SK-N-DZ (cell line): Measurements from ENCODE around the gene MAFF.
A peak's percentile ranks its signal among the peaks of the same experiment; 100 is the strongest.

ENCODE experiments used
- DNase-seq: peaks from one replicate; pipeline ENCODE4 v3.0.0-alpha.2; 2015; ENCODE audit warnings: low spot score

MAFF gene

DNA sequence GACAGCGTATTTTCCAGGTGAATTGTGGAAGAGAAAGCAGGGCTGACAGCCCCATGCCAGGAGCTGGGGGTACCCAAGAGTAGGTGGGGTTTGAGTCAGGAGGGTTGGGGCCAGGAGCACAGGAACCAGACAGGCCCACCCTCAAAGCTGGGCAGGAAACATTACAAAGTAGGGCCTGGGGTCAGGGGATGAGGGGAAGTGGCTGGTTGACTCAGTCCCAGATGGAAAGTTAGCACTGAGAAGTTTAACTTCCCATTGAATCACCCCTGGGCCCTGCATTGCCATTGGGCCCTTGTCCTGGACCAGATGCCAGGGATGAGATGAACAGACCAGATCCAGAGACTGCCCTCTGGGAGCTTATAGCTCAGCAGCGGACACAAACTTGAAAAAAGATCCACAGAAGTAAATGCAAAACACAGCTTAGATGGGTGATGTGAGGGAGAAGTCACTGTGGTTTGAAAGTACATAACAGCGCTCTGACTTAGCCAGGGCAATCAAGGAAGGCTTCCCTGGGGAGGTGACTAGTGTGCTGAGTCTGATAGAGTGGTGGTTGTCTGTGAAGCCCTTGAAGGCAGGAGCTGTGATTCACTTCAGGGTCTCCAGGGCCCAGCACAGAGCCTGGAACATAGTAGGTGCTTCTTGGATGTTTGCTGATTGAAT lies 2.2 kb downstream of the MAFF start:
- DNase-seq: no peak

GRCh38 chr22:38204784-38205183 lies 3.0 kb downstream of the MAFF start:
- no peak for DNase-seq

DNA sequence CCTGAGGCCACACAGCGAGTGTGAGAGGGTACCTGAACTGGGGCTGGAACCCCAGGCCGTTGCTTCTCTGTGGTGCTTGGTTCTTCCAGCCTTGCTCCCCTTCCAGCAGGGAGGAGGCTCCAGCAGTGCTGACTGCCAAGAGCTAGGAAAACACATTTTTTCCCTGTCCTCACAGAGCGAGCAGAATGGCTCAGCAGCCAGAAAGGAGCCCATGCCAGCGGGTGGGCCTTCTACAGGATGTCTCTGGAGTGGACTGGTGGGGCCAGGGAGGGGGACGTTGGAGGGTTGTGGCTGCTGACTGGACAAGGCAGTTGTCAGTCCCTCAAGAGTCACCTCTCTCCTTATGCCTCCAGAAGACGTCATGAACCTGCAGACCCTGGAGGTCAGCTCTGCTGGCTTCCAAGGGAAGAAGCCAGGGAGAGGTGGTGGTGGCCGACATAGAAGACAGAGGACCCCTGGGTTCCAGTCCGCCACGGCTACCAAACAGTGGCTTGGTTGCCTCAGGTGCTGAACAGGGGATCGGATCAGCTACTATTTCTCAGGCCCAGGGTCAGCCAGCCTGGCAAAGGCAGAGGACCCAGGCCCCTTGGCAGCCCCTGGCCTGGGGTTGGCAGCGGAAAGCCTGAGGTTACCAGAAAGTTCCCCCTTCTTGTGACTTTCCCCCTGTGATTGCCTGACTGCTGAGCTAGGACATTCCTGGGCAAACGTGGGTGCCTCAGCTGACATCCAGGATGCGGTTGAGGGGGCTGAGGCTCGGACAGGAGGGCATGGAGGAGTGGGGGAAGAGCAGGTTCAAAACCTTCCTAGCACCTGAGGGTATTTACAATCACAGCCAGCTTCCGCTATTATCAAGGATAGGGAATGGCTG lies 3.7 kb downstream of the MAFF start:
- no peak for DNase-seq

- DNase-seq: no peak
These were observed 6.2 kb downstream of the MAFF start for GRCh38 chr22:38207898-38208432.

DNA sequence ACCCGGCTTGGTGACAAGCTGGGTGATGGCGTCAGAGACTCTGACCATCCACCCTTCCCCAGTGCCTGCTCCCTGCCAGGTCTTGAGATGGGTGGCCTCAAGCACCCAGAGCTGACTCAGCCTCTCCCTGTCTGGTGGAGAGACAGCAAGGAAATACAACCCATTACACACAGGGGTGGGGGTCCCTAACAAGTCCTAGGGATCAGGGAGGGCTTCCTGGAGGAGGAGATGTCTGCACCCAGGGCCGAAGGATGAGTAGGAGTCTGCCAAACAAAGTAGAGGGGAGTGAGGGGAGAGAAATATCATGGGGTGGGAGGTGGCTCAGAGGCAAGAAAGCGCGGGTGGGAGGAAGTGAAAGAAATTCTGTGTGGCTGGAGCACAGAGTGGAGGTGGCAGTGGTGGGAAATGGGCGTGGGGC lies 6.8 kb downstream of the MAFF start:
- DNase-seq: no peak

DNA sequence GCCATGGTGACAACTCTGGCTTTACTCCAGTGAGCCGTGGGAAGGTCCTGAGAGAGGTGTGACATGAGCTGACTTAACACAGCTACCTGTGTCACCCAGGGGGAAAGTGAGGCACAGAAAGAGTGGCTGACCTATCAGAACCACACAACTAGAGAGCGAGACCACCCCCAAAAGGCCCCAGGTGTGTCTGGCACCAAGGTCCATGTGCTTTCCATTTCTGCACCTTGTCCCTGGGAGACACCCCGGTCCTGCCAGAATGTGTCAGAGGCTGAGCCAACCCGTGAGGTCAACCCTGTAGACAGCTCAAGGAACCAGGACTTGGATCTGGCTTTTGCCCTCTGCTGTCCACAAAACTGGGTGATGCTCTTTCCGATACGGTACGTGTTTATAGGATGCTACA lies 9.8 kb downstream of the MAFF start:
- no peak for DNase-seq

DNA sequence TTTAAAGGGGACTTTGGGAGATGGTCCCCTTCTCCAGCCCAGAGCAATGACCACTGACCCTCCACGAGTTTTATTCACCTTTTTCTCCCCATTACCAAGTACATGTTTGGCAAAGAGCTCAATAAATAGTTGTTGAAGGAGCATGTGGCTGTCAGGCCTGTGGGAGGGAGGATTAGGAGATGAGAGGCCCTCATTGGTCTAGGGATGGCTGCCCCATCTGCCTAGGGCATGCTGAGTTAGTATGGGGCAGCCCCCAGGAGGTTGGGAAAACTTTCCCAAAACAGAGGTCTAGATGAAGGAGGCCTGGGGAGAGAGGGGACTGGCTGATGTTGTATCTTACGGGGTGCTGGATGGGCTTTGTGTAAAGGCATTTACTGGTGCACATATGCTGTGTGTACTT lies 10.6 kb downstream of the MAFF start:
- DNase-seq: no peak

GRCh38 chr22:38213319-38213989 lies 11.7 kb downstream of the MAFF start:
- DNase-seq: no peak

DNA sequence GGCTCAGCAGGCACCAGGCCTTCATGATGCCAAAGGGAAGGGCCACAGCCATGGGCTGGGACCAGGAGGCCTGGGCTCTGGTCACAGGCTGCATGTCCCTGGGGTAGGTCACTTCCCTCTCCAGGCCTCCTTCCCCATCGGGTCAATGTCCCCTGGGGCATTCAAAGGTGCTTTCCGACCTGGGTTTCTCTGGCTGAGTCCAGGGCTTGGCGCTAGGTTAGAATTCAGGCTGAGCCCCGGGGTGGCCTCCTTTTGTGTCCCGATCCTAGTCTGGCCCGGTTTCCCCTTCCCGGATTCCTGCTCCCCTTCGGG lies 12.2 kb downstream of the MAFF start:
- no peak for DNase-seq

DNA sequence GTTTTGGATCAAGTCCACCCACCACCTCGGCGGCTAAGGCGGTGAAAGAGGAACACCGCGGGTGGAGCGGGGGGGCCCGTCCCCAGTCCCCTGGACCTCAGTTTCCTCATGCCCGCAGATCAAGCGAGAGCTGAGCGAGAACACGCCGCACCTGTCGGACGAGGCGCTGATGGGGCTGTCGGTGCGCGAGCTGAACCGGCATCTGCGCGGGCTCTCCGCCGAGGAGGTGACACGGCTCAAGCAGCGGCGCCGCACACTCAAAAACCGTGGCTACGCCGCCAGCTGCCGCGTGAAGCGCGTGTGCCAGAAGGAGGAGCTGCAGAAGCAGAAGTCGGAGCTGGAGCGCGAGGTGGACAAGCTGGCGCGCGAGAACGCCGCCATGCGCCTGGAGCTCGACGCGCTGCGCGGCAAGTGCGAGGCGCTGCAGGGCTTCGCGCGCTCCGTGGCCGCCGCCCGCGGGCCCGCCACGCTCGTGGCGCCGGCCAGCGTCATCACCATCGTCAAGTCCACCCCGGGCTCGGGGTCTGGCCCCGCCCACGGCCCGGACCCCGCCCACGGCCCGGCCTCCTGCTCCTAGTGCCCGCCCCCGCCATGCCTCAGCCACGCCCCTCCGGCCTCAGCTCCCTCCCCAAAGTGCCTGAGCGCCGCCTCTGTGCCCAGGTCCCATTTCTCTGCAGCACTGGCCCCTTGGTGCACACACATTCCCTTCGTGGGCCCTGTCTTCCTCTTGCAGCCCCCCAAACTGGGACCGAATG lies 12.7 kb downstream of the MAFF start:
- DNase-seq: peak; percentile 25

- DNase-seq: no peak
These were observed 13.6 kb downstream of the MAFF start for GRCh38 chr22:38215156-38216038.

GRCh38 chr22:38218661-38219622 lies 17.1 kb downstream of the MAFF start:
- DNase-seq: no peak

DNA sequence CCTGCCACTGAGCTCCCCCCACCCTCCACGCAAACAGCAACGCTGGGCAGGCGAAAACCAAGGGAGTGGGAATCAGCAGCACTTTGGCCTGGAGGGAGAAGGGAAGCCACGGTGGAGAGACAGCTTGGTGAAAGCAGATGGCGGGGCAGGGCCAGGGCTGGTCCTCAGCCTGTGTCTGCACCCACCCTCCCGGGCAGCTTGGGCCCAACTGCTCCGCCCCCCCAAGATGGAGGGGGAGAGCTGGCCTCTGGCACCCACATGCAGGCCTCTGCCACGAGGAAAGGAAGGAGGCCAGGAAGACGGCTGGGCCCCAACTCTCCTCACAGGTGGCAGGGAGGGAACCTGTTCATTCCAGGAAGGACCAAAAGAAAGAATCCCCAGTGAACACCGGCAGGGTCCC lies 17.8 kb downstream of the MAFF start:
- no peak for DNase-seq

- DNase-seq: no peak
These were observed 18.4 kb downstream of the MAFF start for GRCh38 chr22:38220163-38220562.

DNA sequence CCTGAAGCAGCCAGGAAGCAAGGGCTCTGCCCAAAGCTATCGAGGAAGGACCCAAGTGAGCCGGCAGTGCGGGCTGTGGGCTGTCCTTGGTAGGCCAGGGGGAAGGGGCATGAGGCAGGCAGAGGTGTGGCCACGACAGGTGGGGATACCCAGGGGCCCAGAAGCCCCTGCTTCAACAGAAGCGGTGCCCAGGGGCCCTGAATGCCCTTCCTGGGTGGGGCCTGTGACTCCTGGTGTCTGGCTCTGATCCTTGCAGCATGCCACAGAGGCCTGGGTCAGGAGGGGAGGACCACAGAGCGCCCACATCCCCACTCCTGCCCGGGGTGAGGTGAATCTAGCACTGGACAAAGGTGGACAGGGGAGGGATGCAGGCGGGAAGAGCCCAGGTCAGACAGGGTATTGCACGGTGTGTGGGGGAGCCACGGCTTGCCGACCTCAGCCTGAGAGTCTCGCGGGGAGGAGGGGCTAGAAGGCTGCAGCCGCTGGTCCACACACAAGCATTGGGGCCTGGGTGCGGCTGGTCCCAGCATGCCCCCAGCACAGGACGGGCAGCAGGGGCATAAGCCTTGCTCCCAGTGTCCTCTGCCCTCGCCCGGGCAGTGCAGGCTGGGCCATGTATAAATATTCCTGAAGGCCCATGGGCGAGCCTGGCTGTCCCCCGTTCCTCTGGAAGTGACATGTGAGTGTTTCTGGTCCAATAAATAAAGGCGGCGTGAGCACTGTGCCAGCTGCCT lies 19.0 kb downstream of the MAFF start:
- no peak for DNase-seq

DNA sequence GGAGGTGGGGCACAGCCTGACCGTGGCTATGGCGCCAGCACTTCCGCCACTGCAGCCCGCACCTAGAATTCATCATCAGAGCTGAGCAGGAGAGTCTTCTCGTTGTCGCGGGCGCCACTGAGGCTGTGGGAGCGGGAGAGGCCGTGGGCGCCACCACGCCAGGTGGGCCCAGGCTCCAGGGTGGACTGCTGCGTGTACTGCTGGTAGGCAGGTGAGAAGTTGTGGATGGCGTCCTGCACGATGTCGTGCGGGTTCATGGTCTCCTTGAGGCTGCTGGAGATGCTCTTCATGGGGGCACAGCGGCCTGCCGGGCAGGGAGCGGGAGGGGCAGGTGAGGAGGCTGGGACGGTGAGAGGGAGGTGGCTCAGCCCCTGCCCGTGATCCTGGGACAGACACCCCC lies 19.6 kb downstream of the MAFF start:
- DNase-seq: no peak

- DNase-seq: no peak
These were observed 20.4 kb downstream of the MAFF start for GRCh38 chr22:38221908-38222796.

DNA sequence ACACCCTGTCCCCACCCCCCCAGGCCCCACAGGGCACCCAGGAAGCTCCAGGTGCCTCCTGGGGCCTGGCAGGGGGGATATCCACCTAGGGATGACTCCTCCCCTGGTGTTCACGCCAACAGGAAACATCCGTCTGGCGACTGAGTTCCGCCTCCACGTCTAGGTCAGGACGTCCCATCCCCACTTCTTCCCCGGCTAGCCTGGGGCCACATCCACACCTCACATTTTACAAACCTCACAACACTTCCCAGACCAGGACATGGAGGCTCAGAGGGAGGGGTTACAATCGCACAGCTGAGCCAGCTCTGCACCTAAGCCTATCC lies 21.0 kb downstream of the MAFF start:
- no peak for DNase-seq
